AG04450 (cell line): ENCODE data around the gene FAM83F. TPM values are rescaled to one million over a fixed set of nuclear protein-coding genes. Genes with fewer than 3 reads are reported as not detected.

ENCODE experiments used
- CTCF ChIA-PET: fragments of 300-600, 350-600 bp; formaldehyde crosslinking; extraction: SDS; loops from one replicate; lab custom pipeline; 2022; ENCODE audit warnings: antibody characterized with exemption, inconsistent platforms; lab: Charles Lee
- POLR2A ChIA-PET: fragments of 350-600 bp; formaldehyde crosslinking; extraction: SDS; loops from one replicate; lab custom pipeline; 2021; ENCODE audit warnings: antibody characterized with exemption, inconsistent platforms; lab: Yijun Ruan, JAX
- DNase-seq: peaks from one replicate; pipeline ENCODE4 v3.0.0-alpha.2; 2011; ENCODE audit warnings: low read depth, low spot score
- H3K27ac ChIP-seq: one replicate; pipeline ENCODE4 v1.5.1; 2012; ENCODE audit warnings: low read depth, low read length, control low read depth
- H3K27me3 ChIP-seq: one replicate; pipeline ENCODE4 v1.6.0; 2012; ENCODE audit warnings: low read length; ENCODE audit not compliant: control insufficient read depth, insufficient read depth
- H3K4me3 ChIP-seq: 2 replicates; pipeline ENCODE4 v1.5.1; 2011; ENCODE audit warnings: mild to moderate bottlenecking, low read depth, low read length, control low read depth
- H3K9me3 ChIP-seq: 2 replicates; pipeline ENCODE4 v1.5.1; 2012; ENCODE audit warnings: low read length; ENCODE audit not compliant: control insufficient read depth, insufficient read depth
- CTCF ChIP-seq: IDR thresholded peaks from 2 replicates; pipeline ENCODE4 v1.5.1; 2011; ENCODE audit warnings: low read depth, low read length, control low read depth, inconsistent platforms
- polyA minus RNA-seq: library from RNA; depleted of rRNA, polyadenylated mRNA; stranded (reverse); fragments of >200 nt; gene quantifications from 2 replicates; pipeline ENCODE4 v1.2.3, GENCODE V29; 2011; rRNA and poly(A)+ RNA removed
- polyA plus RNA-seq: library from polyadenylated mRNA; depleted of rRNA; stranded (reverse); fragments of >200 nt; gene quantifications from 2 replicates; pipeline ENCODE4 v1.2.3, GENCODE V29; 2011; rRNA removed

FAM83F gene
- 0.01 TPM in 1 of 2 replicates, not detected in the other for polyA plus RNA-seq
- polyA minus RNA-seq: 0.04 TPM in 1 of 2 replicates, not detected in the other

DNA sequence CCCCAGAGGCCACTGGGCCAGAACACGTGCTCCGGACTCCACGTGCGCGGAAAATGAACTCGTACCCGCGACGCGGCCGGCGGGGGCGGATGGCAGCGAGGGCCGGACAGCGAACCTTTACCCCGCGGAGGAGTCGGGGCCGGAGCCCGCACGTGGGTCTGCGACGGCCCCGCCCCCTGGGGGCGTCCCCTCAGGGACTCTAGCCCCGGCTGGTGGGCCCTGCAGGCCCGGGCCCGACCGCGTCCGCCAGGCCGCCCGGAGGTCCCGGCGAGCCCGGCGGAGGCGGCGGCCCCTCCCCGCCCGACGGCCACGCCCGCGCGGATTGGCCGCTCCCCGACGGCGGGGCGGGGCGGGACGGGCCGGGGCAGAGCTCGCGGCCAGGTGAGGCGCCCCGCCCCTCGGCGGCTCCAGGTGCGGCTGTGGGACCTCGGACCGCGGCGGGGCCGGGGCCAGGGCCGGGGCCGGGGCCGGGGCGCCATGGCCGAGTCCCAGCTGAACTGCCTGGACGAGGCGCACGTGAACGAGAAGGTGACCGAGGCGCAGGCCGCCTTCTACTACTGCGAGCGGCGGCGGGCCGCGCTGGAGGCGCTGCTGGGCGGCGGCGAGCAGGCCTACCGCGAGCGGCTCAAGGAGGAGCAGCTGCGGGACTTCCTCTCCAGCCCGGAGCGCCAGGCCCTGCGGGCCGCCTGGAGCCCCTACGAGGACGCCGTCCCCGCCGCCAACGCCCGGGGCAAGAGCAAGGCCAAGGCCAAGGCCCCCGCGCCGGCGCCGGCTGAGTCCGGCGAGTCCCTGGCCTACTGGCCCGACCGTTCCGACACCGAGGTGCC is at the start of gene FAM83F:
Gene FAM83F (plus strand): TSS at position 389 of the 827 bp plus-strand sequence. CDS start 89 bp downstream, at position 478.
- DNase-seq: no peak
- Histone ChIP-seq H3K27me3 (peaks cover 21% of the 10 kb centered on the region), H3K4me3 (no peak within 1 kb of the TSS), H3K27ac (no peak within 1 kb of the TSS), H3K9me3 (peaks cover 4% of the 10 kb centered on the region; the same call in 1 of the 2 replicates)
- no peak for TF ChIP-seq CTCF
- ChIA-PET CTCF (no interaction called here), POLR2A (no interaction called here)

- Histone ChIP-seq H3K4me3 (no peak overlapping the region), H3K27ac (no peak overlapping the region), H3K9me3 (no peaks in the 10 kb centered on the region), H3K27me3 (peaks cover 12% of the 10 kb centered on the region)
- POLR2A ChIA-PET: no interaction called here
- CTCF ChIA-PET: interaction anchor here (0.7 kb wide), 1 partner anchor 13 kb away, joined by 3 read pairs; no protein-coding TSS in a partner anchor
- no peak for DNase-seq
- no peak for TF ChIP-seq CTCF
Measured at GRCh38 chr22:39946126-39946502, 48.6 kb upstream of the FAM83F start.

DNA sequence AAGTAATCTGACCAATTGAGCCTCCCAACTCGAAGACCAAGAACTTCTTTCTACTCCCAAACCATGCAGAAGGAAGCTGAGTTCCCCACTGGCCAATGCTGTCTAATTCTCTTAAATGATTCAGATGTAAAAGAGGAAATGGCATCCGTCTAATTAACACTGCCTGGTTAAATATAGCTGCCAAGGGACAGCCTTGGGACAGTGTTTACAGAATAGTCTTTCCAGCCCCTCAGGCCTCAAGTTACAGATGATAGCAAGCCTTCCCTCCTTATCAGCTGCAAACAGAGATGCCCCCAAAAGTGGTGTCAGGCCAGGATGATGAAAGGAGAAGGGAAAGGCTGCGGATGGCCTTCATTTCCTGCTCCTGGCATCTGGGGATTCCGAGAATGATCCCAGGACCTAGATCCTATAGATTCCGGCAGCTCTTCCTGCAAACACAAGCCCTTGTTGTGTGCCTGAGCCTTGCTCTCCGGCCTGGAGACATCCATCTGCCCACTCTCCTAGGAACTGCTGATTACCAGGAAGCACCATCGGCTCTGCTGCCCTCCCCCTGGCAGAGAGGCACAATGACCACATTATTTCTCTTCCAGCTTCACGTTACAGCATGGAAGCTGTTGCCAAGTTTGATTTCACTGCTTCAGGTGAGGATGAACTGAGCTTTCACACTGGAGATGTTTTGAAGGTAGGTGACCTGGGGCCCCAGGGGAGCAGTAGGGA is 48.1 kb upstream of the FAM83F start:
- Histone ChIP-seq H3K4me3 (no peak overlapping the region), H3K27ac (no peak overlapping the region), H3K27me3 (peaks cover 12% of the 10 kb centered on the region), H3K9me3 (no peaks in the 10 kb centered on the region)
- ChIA-PET POLR2A (no interaction called here), CTCF (no interaction called here)
- no peak for TF ChIP-seq CTCF
- no peak for DNase-seq

DNA sequence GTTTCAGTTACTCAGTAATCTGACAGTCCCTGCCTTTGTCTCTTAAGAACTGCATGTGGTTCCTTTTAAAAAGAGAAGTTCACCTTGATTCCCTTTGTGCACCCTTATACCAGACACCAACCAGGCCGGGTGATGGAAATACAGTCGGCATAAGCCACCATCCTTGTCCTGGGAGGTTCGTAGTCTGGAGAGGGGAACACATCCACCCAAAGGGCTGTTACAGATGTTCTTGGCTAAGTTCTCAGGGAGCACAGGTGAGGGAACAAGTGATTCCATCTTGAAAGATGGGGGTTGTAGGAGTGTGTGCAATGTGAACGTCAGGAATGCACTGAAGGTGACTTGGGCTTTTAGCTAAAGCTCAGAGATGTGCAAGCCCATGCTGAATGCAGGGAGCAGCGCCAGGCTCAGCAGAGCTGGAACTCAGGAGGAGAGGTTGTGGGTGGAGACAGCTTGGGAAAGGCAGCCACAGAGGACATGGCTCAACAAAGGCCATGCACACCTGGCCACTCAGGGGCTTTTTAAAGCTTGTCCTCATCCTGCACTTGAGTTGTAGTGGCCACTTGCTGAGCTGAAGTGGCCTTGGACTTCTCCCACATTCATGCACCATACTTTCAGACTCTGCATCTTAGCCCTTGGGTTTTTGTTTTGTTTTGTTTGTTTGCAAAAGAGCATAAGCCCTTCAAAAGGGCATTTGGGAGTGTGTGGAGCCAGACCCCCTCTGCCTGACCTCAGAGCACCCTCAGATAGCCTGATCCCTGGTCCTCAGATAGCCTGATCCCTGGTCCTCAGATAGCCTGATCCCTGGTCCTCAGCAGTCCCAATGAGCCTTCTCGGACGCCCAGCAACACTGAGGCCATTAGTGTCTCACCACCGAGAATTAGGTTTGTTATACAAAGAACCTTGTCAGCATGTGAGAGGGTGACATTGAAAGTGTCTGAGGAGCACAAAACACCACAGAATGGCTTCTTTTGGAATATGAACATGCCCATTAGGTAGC is 47.2 kb upstream of the FAM83F start:
- H3K4me3 ChIP-seq: no peak overlapping the region
- ChIA-PET CTCF (no interaction called here), POLR2A (no interaction called here)
- no peak for DNase-seq
- no peak for TF ChIP-seq CTCF
- H3K27me3 ChIP-seq: peaks cover 12% of the 10 kb centered on the region
- no peaks in the 10 kb centered on the region for H3K9me3 ChIP-seq
- H3K27ac ChIP-seq: no peak overlapping the region
